ENCODE results near the gene EVPL.

EVPL gene

GRCh38 chr17:75959051-75959838 is 67.9 kb downstream of the EVPL start:
- no peak for DNase-seq
